HG02970 (cell line): ENCODE data around the gene ZNF526.
"Not testable (repeated sequence)": the region's sequence is repeated elsewhere in the genome, so short reads cannot be mapped to it uniquely, and the experiment has no call there.

Experiments
- ATAC-seq: cut with Tn5 transposase; IDR thresholded peaks from one replicate; pipeline ENCODE4 v1.9.1; 2021; ENCODE audit warnings: mild to moderate bottlenecking, moderate library complexity, moderate number of reproducible peaks; ENCODE audit not compliant: unreplicated experiment, low FRiP score

The ZNF526 gene

GRCh38 chr19:42254850-42255765 lies 35.0 kb downstream of the ZNF526 start, which contains the start of gene ERF:
ERF (minus strand) TSS chr19:42255128; CDS start chr19:42254999, 129 bp downstream.
- ATAC-seq: peak; percentile 66

DNA sequence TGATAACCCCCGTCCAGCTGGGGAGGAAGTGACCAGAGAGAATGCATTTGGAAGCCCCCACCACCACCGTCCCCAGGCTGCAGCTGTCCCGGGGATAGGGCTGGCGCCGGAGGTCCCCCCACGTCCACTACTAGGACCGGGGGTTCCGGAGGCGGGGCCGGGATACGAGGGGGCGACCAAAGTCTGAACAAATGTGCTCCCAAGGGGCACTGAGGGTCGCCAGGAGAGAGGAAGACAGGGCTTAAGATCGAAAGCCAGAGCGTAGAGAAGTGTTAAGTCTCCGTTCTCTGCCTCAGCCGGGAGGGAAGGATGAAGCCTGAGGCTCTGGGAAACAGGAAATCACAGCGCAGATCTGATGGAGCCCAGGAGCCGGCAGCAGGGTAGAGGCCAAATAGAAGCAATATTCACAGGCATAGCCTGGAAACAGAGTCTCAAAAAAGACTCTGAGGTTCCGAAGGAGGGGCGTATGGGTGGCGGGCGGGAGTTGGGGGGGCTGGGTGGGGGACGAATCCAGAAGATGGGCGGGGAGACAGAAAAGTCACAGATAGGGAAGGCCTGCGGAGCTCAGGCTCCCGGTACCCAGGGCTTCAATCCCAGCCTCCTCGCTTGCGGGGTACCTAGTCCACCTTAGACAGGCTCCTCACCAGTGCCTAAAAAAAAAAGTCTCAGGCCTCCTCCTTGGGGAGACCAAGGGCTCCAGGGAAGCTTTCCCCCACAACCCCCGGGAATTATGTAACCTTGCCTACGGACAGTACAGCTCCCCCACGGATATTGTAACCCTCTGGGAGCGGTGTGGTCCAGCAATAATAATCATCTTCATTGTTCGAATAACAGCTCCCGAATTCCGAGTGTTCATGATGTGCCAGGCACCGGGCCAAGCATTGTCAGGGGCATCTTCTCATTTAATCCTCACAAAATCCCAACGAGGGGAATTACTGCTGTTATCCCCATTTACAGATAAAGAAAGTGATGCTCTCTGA lies 35.9 kb downstream of the ZNF526 start:
- ATAC-seq: no peak

- not testable (repeated sequence) for ATAC-seq
Observed at GRCh38 chr19:42257842-42258241, 37.7 kb downstream of the ZNF526 start.

DNA sequence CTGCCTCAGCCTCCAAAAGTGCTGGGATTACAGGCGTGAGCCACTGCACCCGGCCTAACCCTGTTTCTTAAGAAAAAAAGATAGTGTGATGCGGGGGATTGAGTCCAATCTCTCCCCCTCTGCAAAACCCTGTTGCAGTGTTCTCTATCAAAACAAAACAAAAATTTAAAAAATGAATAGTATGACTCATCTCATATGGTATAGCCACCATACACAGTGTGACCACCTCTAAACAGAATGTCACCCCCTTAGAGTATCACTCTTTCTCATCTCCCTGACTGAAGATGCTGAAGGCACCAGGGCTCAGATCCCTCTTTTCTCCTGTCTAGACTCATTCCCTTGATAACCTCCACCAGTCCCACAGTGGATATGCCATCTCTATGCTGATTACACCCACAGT lies 41.7 kb downstream of the ZNF526 start:
- ATAC-seq: no peak

- not testable (repeated sequence) for ATAC-seq
Observed at GRCh38 chr19:42266105-42266504, 46.0 kb downstream of the ZNF526 start.

DNA sequence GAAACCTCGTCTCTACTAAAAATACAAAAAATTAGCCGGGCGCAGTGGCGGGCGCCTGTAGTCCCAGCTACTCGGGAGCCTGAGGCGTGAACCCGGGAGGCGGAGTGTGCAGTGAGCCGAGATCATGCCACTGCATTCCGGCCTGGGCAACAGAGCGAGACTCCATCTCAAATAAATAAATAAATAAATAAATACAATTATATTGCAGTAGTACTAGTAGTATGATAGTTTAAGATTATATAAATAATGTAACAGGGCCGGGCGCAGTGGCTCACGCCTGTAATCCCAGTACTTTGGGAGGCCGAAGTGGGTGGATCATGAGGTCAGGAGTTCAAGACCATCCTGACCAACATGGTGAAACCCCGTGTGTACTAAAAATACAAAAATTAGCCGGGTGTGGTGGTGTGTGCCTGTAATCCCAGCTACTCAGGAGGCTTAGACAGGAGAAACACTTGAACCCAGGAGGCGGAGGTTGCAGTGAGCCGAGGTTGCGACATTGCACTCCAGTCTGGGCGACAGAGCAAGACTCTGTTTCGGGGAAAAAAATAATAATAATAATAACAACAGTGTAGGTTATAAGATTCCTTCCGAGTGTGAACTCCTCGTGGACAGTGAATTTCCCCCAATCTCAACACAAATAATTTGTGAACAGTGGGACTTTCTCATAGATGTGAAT lies 47.0 kb downstream of the ZNF526 start:
- ATAC-seq: not testable (repeated sequence)

DNA sequence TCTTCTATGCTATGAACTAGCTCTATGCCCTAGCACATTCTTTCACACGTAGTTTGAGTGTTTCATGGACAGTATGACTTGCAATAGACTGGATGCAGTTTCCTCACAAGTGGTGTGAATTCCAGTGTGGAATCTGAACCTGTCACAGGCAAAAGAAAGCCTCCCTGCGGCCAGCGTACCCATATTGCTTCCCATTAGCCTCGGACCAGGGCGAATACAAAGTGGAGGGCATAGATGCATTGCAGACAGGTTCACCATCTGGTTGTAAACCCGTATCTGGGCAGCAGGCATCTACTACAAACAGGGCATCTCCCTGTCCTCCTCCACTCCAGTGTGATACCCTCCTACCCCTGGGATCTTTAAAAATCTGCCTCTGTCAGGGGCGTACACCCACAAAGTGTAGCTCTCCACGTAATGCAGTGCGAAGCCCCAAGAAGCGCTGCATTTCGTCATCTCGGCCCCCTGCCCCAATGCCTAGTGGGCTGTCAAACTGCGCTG lies 47.6 kb downstream of the ZNF526 start:
- no peak for ATAC-seq

DNA sequence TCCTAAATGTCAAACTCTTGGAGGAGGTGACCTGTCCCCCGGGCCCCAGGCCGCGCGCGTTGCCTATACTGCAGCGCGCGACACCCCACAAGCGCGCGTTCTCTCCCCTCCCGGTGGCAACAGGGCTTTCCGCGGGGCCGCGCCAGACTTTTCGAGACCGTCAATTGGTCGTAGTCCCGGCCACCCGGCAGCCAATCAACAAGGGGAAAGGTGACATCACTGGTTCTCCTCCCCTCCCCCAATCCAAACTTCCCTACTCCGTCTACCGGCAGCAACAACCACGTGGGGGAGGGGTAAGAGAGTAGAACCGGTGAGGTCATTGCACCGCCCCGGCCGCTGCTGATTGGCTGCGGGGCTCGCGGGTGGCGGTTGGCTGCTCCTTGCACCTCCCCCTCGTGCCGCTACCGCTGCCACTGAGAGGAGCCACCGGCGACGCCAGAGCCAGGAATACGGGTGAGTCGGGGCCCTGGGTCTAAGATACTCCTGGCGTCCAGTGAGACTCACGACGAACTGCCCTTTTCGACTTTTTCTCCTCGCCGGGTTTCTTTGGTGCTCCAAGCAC lies 48.1 kb downstream of the ZNF526 start:
- ATAC-seq: peak; percentile 60

DNA sequence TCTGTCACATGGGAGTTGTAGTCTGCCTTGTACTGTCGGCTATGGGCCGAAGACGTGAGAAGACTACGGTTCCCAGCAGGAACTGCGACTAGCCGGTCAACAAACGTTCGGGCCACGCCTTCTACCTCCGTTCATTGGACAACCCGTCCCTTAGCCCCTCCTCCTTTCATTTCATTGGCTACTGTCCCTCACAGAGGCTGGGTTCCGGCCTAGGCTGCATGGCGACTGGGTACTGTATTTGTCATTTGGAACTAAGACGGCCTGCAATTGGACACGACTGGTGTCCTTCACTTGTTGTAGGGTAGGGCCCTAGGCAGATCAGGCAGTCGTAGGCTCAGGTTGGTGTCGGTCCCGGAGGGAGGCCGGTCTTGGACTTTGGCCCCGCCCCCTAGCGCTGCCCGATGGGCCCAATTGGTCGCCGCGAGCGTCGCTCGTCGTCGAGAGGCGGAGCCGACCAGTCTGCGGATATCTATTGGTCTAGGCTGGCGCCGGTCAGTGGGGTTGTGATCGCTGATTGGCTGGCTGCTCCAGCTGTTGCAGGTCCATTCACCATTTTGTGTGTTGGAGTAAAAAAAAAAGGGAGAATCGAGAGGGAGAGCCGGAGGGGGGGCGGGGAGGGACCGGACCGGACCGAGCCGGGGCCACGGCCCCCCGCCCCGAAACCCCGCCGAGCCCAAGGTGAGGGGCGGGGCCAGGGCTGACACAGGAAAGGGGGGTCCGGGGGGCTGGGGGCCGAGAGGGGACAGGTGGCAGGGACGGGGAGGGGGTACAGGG lies 48.8 kb downstream of the ZNF526 start, which contains the start of gene CIC:
Gene CIC, plus strand, starts transcription at position 549 of the 774 bp plus-strand sequence. CDS start 2,532 bp downstream, outside the sequence.
- peak; percentile 69 for ATAC-seq

DNA sequence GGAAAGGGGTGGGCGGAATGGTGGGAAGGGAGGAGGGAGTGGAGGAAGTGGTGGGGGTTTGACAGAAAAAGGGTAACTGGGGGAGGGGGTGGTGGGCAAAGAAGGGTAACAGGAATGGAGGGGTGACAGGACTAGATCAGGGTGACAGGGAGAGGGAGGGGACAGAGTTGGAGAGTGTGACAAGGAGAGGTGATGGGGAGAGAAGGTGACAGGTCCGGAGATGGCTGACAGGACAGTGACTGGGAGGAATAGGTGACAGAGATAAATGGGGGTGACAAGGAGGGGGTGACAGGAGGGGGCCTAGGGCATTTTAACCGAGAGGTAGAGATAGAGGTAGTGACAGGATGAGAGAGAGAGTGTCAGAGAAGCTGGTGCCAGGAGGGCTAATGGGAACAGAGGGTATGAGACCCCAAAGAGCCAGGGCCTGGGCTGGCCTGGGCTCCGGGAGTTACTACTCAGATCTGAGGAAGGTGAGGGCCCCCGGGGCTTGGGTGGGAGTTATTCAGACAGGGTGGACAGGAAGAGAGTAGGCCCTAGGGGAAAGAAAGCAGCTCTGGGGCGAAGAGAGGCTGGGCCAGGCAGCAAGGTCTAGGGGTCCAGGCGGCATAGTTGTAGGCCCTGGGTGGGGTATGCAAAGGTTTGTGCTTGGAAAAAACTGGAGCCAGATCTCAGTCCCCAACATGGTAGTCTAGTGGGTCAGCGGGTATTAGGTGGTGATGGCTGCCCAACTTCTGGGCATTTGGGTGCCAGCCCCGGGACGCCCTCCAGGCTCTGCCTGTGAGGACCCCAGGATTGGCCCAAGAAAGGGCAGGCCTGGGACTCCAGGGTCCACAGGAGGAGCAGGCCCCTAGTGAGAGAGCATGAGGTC lies 49.6 kb downstream of the ZNF526 start:
- ATAC-seq: no peak

- no peak for ATAC-seq
Observed at GRCh38 chr19:42270346-42271044, 50.4 kb downstream of the ZNF526 start.

DNA sequence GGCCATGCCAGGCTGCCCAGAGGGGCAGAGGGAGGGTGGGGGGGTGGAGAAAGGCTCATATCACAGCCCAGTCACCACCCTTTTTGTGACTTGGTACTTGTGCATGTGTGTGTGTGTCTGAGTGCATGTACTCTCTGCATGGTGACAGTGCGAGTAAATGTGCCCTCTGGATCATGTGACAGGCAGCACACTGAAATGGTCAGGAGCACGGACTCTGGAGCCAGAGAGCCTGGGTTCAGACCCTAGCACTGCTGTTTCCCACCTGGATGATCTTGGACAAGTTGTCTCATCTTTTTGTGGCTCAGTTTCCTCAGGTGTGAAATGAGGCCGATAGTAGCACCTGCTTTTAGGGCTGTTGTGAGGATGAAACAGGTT lies 50.9 kb downstream of the ZNF526 start:
- no peak for ATAC-seq

- ATAC-seq: no peak
Observed at GRCh38 chr19:42271861-42272534, 51.9 kb downstream of the ZNF526 start.

DNA sequence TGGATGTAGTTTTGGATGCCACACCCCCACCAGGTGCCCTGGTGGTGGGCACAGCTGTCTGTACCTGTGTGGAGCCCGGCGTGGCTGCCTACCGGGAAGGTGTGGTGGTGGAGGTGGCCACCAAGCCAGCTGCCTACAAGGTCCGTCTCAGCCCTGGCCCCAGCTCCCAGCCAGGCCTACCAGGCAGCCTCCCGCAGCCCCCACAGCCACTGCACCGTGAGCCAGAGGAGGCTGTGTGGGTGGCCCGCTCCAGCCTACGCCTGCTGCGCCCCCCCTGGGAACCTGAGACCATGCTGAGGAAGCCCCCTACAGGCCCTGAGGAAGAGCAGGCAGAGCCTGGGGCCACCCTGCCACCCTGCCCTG lies 52.4 kb downstream of the ZNF526 start:
- no peak for ATAC-seq

DNA sequence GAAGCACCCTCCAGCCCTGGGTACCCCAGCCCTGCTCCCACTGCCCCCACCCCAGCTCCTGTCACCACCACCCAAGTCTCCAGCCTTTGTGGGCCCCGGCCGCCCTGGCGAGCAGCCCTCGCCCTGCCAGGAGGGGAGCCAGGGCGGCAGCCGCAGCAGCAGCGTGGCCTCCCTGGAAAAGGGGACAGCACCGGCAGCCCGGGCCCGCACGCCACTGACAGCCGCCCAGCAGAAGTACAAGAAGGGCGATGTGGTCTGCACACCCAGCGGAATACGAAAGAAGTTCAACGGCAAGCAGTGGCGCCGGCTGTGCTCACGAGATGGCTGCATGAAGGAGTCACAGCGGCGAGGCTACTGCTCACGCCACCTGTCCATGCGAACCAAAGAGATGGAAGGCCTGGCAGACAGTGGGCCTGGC lies 52.9 kb downstream of the ZNF526 start:
- no peak for ATAC-seq

DNA sequence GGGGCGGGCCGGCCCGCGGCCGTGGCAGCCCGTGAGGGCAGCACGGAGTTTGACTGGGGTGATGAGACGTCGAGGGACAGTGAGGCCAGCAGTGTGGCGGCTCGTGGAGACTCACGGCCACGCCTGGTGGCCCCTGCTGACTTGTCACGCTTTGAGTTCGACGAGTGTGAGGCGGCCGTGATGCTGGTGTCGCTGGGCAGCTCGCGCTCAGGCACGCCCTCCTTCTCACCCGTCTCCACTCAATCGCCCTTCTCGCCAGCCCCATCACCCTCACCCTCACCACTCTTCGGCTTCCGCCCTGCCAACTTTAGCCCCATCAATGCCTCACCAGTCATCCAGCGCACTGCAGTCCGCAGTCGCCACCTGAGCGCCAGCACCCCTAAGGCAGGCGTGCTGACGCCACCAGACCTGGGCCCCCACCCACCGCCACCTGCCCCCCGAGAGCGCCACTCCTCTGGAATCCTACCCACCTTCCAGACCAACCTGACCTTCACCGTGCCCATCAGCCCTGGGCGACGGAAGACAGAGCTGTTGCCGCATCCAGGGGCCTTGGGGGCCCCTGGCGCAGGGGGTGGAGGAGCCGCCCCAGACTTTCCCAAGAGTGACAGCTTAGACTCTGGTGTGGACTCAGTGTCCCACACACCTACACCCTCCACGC lies 53.4 kb downstream of the ZNF526 start:
- no peak for ATAC-seq
